HepG2 (cell line): ENCODE data around the gene HTR1B. TPM values are rescaled to one million over a fixed set of nuclear protein-coding genes. Genes with fewer than 3 reads are reported as not detected.

Source experiments
- ATAC-seq: fragments of 200-7000 bp; cut with Tn5 transposase; 3 replicates; pipeline ENCODE4 v1.9.1; 2020; ENCODE audit warnings: mild to moderate bottlenecking, moderate library complexity
- BruUV-seq: library from RNA; stranded (reverse); fragments of 400-500 nt; replicated peaks from 2 replicates; lab custom pipeline; 2021; lab: Mats Ljungman, UMichigan
- CTCF ChIA-PET: fragments of 300-600 bp; formaldehyde crosslinking; extraction: SDS; loops from one replicate; lab custom pipeline; 2021; ENCODE audit warnings: low total read pairs, inconsistent platforms, low intra/inter-chr PET ratio; lab: Yijun Ruan, JAX
- POLR2A ChIA-PET: fragments of 350-600 bp; sonication (Branson Sonifier 250); formaldehyde crosslinking; loops from one replicate; lab custom pipeline; 2020; ENCODE audit warnings: antibody characterized with exemption, inconsistent platforms; lab: Yijun Ruan, JAX
- DNase-seq: peaks from one replicate; pipeline ENCODE4 v3.0.0-alpha.2; 2015; ENCODE audit warnings: low spot score
- FAIRE-seq: peaks from 3 replicates; lab custom pipeline; 2011; peaks lifted over from hg19 to GRCh38; lab: Jason Lieb, UNC
- H2AFZ ChIP-seq: one replicate; pipeline ENCODE4 v1.6.1; 2011; ENCODE audit warnings: low read length, inconsistent platforms
- H3K27ac ChIP-seq: fragments of 300-600 bp; 3 replicates; pipeline ENCODE4 v1.8.0; 2011; ENCODE audit warnings: mixed run types, mild to moderate bottlenecking, mixed read lengths, low read length, inconsistent platforms; ENCODE audit not compliant: insufficient read depth; ENCODE audit errors: extremely low read length
- H3K27me3 ChIP-seq, 2 experiments: fragments of 200-600 bp in 1 of 2; 2 replicates in 1 of 2; 3 replicates in 1 of 2; pipeline versions ENCODE4 v1.6.0 to v1.8.0; 2011; ENCODE audit warnings: low read length in 2 of 2, mild to moderate bottlenecking in 2 of 2, moderate library complexity in 2 of 2, inconsistent platforms in 1 of 2; ENCODE audit not compliant: insufficient read depth in 2 of 2, control insufficient read depth in 1 of 2
- H3K36me3 ChIP-seq, 2 experiments: fragments of 200-600 bp in 1 of 2; replicated peaks in 1 of 2; 2 replicates in 1 of 2; 3 replicates in 1 of 2; pipeline versions ENCODE4 v1.5.1 to v1.8.0; 2011; ENCODE audit warnings: low read length in 2 of 2, inconsistent platforms in 1 of 2; ENCODE audit not compliant: insufficient read depth in 2 of 2, control insufficient read depth in 1 of 2
- H3K4me1 ChIP-seq: 2 replicates; pipeline ENCODE4 v1.5.1; 2012; ENCODE audit warnings: low read length, inconsistent platforms; ENCODE audit not compliant: insufficient read depth
- H3K4me2 ChIP-seq: 2 replicates; pipeline ENCODE4 v1.6.0; 2011; ENCODE audit warnings: low read depth, low read length, inconsistent platforms
- H3K4me3 ChIP-seq, 3 experiments: fragments of 200-600 bp in 1 of 3; sonication (generic), shearing (Covaris generic) in 1 of 3; replicated peaks in 1 of 3; 2 replicates each; pipeline ENCODE4 v1.5.1; 2011 to 2016; ENCODE audit warnings: low read length in 3 of 3, inconsistent platforms in 2 of 3, low read depth in 2 of 3, mild to moderate bottlenecking in 2 of 3, control low read depth in 1 of 3, mixed read lengths in 1 of 3; ENCODE audit not compliant: insufficient read depth in 1 of 3
- H3K79me2 ChIP-seq: one replicate; pipeline ENCODE4 v1.6.1; 2011; ENCODE audit warnings: low read length, inconsistent platforms; ENCODE audit not compliant: insufficient read depth
- H3K9ac ChIP-seq: 2 replicates; pipeline ENCODE4 v1.6.0; 2011; ENCODE audit warnings: mild to moderate bottlenecking, low read depth, low read length, inconsistent platforms; ENCODE audit not compliant: insufficient read depth
- H3K9me3 ChIP-seq: 2 replicates; pipeline ENCODE4 v1.5.1; 2012; ENCODE audit warnings: mild to moderate bottlenecking, low read length
- H4K20me1 ChIP-seq: 2 replicates; pipeline ENCODE4 v1.6.0; 2011; ENCODE audit warnings: inconsistent platforms, mild to moderate bottlenecking, low read length, moderate library complexity; ENCODE audit not compliant: insufficient read depth
- BATF2 ChIP-seq: sonication (generic); formaldehyde crosslinking; IDR thresholded peaks from 2 replicates; pipeline ENCODE4 v1.8.0; 2022; ENCODE audit warnings: mild to moderate bottlenecking, missing genetic modification reagents, moderate library complexity
- BORCS8-MEF2B ChIP-seq: sonication (generic); formaldehyde crosslinking; IDR thresholded peaks from 2 replicates; pipeline ENCODE4 v1.8.0; 2022; ENCODE audit warnings: mild to moderate bottlenecking, missing genetic modification reagents
- HMGA1 ChIP-seq: sonication (generic); formaldehyde crosslinking; conservative IDR thresholded peaks from 2 replicates; pipeline ENCODE4 v1.4.0; 2020; ENCODE audit warnings: missing genetic modification reagents
- JDP2 ChIP-seq: sonication (generic); formaldehyde crosslinking; IDR thresholded peaks from 2 replicates; pipeline ENCODE4 v1.8.1; 2022; ENCODE audit warnings: missing genetic modification reagents, borderline replicate concordance
- NCOA2 ChIP-seq: sonication (generic); formaldehyde crosslinking; IDR thresholded peaks from 2 replicates; pipeline ENCODE4 v1.8.0; 2022; ENCODE audit warnings: inconsistent platforms
- SIX1 ChIP-seq: sonication (generic); formaldehyde crosslinking; IDR thresholded peaks from 2 replicates; pipeline ENCODE4 v1.4.0; 2020; ENCODE audit warnings: missing genetic modification reagents, borderline replicate concordance
- SNAPC2 ChIP-seq: sonication (generic); formaldehyde crosslinking; IDR thresholded peaks from 2 replicates; pipeline ENCODE4 v1.8.1; 2022; ENCODE audit warnings: mild to moderate bottlenecking, missing genetic modification reagents
- THYN1 ChIP-seq: sonication (generic); formaldehyde crosslinking; IDR thresholded peaks from 2 replicates; pipeline ENCODE4 v1.8.1; 2023; ENCODE audit warnings: low read depth, mild to moderate bottlenecking, moderate library complexity, missing genetic modification reagents, borderline replicate concordance
- ZKSCAN5 ChIP-seq: sonication (generic); formaldehyde crosslinking; IDR thresholded peaks from 2 replicates; pipeline ENCODE4 v1.5.1; 2020; ENCODE audit warnings: mild to moderate bottlenecking, missing genetic modification reagents
- ZNF224 ChIP-seq: sonication (generic); formaldehyde crosslinking; IDR thresholded peaks from 2 replicates; pipeline ENCODE4 v1.5.0; 2020; ENCODE audit warnings: mild to moderate bottlenecking, missing genetic modification reagents
- ZNF367 ChIP-seq: sonication (generic); formaldehyde crosslinking; IDR thresholded peaks from 2 replicates; pipeline ENCODE4 v1.4.0; 2020; ENCODE audit warnings: missing genetic modification reagents, borderline replicate concordance
- ZNF441 ChIP-seq: sonication (generic); formaldehyde crosslinking; IDR thresholded peaks from 2 replicates; pipeline ENCODE4 v1.7.0; 2021; ENCODE audit warnings: missing genetic modification reagents, borderline replicate concordance
- ZNF629 ChIP-seq: sonication (generic); formaldehyde crosslinking; conservative IDR thresholded peaks from 2 replicates; pipeline ENCODE4 v1.5.0; 2020; ENCODE audit warnings: missing genetic modification reagents
- ZNF652 ChIP-seq: IDR thresholded peaks from 2 replicates; pipeline ENCODE4 v1.6.1; 2016; ENCODE audit warnings: low read depth, borderline replicate concordance
- ZNF709 ChIP-seq: sonication (generic); formaldehyde crosslinking; IDR thresholded peaks from 2 replicates; pipeline ENCODE4 v1.5.0; 2020; ENCODE audit warnings: mild to moderate bottlenecking, missing genetic modification reagents
- WGBS: methylation state at CpG from one replicate; pipeline ENCODE4 v1.1.6; 2017; ENCODE audit warnings: low lambda C conversion rate; 5-methylcytosine and 5-hydroxymethylcytosine counted together
- in situ Hi-C: cut with HindIII; loops from 2 replicates; pipeline ENCODE4 v1.10.0; 2017; ENCODE audit warnings: low pct_unique_long_range_greater_than_20kb; ENCODE audit not compliant: extremely low pct_ligation_motif_present
- intact Hi-C: fragments of 100-400 bp; cut with micrococcal nuclease; formaldehyde crosslinking; loops from one replicate; pipeline ENCODE4 v1.10.0; 2022; ENCODE audit not compliant: unreplicated experiment
- polyA plus RNA-seq, 8 experiments: library from polyadenylated mRNA; depleted of rRNA in 3 of 8; stranded (reverse) in 7 of 8; unstranded in 1 of 8; fragments of >200 nt; fragmentation: Illumina TruSeq in 4 of 8; extraction: Trizol in 4 of 8; gene quantifications; 2 replicates each; pipeline versions ENCODE4 v1.2.1 to v1.2.3, GENCODE V29; 2011 to 2016; ENCODE audit warnings: low read depth in 4 of 8, missing spikeins in 1 of 8, mixed read lengths in 1 of 8; ENCODE audit not compliant: insufficient read depth in 1 of 8
- total RNA-seq, 5 experiments: library from RNA; depleted of rRNA; stranded (reverse); fragments of >200 nt; fragmentation: Illumina TruSeq; extraction: Trizol; gene quantifications; 2 replicates each; pipeline ENCODE4 v1.2.3, GENCODE V29; 2016; ENCODE audit warnings: low read depth in 1 of 5

HTR1B gene
- total and polyA plus RNA-seq, 2 of the 13 experiments (the other 11 are each of a cell fraction or from before 2014, with no cell fraction given) = not detected

GRCh38 chr6:77462359-77463307, 658 bp downstream of the HTR1B start:
- Histone ChIP-seq H4K20me1 (no peaks in the 10 kb centered on the region), H3K27ac (no peak overlapping the region), H2AFZ (no peak overlapping the region), H3K27me3 (peaks cover 1 to 44% of the 10 kb centered on the region in 2 experiments; a peak in 3 of 5 replicates), H3K4me2 (no peak overlapping the region), H3K4me3 (no peak overlapping the region), H3K36me3 (no peaks in the 10 kb centered on the region), H3K9ac (no peak overlapping the region), H3K4me1 (no peaks in the 10 kb centered on the region), H3K9me3 (no peaks in the 10 kb centered on the region), H3K79me2 (no peaks in the 10 kb centered on the region)
- WGBS = 60% methylated on average over 41 of the region's 55 CpGs
- BruUV-seq = no TSS peak
- FAIRE-seq (no peak), DNase-seq (no peak), ATAC-seq (no peak)
- ChIA-PET POLR2A (no interaction called here), CTCF (no interaction called here)
- intact Hi-C loops = loop anchor here (10.0 kb wide), 1 partner anchor 282 kb away; no protein-coding TSS in a partner anchor
- TF ChIP-seq SNAPC2 (CRISPR knock-in tag) = no peak
- TF ChIP-seq THYN1 (CRISPR knock-in tag) = no peak
- TF ChIP-seq ZNF224 = no peak
- no peak for TF ChIP-seq ZNF367 (CRISPR knock-in tag)
- no peak for TF ChIP-seq ZKSCAN5
- no peak for TF ChIP-seq JDP2 (CRISPR knock-in tag)
- no peak for TF ChIP-seq SIX1 (CRISPR knock-in tag)
- TF ChIP-seq ZNF709 (CRISPR knock-in tag) = no peak
- no peak for TF ChIP-seq NCOA2 (CRISPR knock-in tag)
- TF ChIP-seq ZNF441 = no peak
- no peak for TF ChIP-seq HMGA1 (CRISPR knock-in tag)
- no peak for TF ChIP-seq ZNF652 (CRISPR knock-in tag)
- TF ChIP-seq ZNF629 (CRISPR knock-in tag) = no peak
- no peak for TF ChIP-seq BATF2
- TF ChIP-seq BORCS8-MEF2B (CRISPR knock-in tag) = no peak
- in situ Hi-C loops = no loop called here
